Caki2 (cell line): ENCODE results near the gene TUFT1. TPM values are rescaled to one million over a fixed set of nuclear protein-coding genes. Genes with fewer than 3 reads are reported as not detected.
A peak's percentile ranks its signal among the peaks of the same experiment; 100 is the strongest.

Experiments used
- DNase-seq: peaks from one replicate; pipeline ENCODE4 v3.0.0-alpha.2; 2015; ENCODE audit warnings: low read depth
- in situ Hi-C: cut with HindIII; loops from 2 replicates; pipeline ENCODE4 v1.10.0; 2016; ENCODE audit warnings: low sequenced_read_pairs, low pct_unique_long_range_greater_than_20kb, mixed read lengths
- total RNA-seq: library from RNA; depleted of rRNA; stranded (reverse); fragments of >200 nt; shearing (Covaris generic); gene quantifications from 2 replicates; pipeline ENCODE4 v1.2.3, GENCODE V29; 2014; ENCODE audit warnings: low replicate concordance

The TUFT1 gene
- total RNA-seq, 1 experiment from 2014 or later = 5.8 TPM

GRCh38 chr1:151530461-151530860 is 9.6 kb upstream of the TUFT1 start:
- no peak for DNase-seq
- in situ Hi-C loops = no loop called here

GRCh38 chr1:151533870-151534269 is 6.2 kb upstream of the TUFT1 start:
- in situ Hi-C loops = no loop called here
- DNase-seq = no peak

DNA sequence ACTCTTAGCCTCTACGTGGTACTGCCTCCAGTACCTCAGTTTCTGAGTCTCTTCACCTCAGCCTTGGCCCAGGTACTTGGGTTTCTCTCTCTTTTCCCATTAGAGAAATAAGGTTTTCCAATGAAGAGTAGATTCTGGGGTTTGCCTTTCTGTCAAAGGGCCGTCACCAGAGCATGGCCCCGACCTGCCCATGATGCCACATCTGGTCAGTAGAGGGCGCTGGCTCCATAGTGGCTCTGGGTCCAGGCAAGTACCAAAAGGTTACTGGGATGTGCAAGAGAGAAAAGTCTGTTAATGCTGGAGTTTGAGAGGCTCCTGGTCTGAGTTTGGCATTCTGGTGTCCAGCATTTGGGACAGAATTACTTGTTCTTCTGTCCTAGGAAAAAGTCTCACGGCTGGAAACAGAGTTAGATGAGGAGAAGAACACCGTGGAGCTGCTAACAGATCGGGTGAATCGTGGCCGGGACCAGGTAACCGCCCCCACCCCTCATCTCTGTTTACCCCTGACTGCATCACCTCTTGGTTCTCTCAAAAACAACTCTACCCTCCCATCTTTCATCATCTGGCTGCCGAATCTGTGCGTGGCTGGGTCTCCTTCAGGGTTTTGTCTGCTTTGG is 5.3 kb upstream of the TUFT1 start:
- DNase-seq = peak; percentile 47
- in situ Hi-C loops = no loop called here

- in situ Hi-C loops = no loop called here
- DNase-seq = no peak
Measured at GRCh38 chr1:151535326-151536271, 4.5 kb upstream of the TUFT1 start.

DNA sequence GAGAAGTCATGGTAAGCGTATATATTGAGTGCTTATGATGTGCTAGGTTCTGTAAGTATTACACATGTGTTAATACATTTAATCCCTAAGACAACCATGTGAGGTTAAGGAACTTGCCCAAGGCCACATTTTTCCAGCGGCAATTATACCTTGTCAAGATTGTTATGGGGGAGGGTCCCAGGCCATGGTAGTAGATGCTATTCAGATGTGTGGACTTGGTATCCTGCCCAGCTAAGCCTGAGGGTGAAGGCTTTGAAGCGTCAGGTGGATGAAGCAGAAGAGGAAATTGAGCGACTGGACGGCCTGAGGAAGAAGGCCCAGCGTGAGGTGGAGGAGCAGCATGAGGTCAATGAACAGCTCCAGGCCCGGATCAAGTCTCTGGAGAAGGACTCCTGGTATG is 3.6 kb upstream of the TUFT1 start:
- in situ Hi-C loops = no loop called here
- DNase-seq = no peak

DNA sequence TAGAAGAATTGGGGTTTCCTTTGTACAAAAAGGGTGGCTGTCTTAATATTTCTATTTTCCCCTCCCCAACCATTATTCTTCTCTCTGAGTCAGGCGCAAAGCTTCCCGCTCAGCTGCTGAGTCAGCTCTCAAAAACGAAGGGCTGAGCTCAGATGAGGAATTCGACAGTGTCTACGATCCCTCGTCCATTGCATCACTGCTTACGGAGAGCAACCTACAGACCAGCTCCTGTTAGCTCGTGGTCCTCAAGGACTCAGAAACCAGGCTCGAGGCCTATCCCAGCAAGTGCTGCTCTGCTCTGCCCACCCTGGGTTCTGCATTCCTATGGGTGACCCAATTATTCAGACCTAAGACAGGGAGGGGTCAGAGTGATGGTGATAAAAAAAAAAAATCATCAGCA is 3.0 kb upstream of the TUFT1 start:
- DNase-seq = peak; percentile 69
- in situ Hi-C loops = no loop called here

DNA sequence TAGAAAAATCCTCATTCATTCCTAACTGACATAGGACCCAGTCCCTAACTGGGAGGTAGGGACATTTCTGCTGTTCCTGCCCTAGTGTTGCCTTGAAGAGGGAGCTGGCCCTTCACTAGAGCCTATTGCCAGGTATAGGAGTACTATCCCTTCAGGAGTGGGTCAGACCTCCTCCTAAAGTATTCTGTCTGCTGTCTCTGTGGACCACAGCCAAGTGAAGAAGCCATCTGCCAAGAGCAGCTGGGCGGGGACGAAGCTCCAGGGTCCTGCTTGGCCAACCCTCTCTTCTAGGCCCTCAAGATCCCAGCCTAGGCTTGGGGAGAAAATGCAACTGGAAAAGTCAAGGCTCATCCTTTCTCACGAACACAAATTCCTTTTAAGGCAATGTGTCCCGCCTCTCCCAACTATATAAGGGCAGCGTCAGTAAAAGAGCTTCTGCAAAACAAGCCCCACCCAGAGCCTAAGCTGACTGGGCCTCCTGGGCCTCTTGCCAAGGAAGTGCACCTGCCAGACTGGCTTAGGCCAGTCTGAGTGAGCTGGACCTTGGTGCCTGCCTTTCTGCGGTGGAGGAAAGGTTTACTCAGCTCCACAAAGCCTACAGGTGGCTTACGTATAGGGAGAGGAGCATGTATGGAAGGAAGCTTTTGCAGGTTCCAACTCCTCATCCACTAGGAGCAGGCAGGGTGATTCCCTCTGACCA is 638 bp upstream of the TUFT1 start:
- in situ Hi-C loops = no loop called here
- peak; percentile 98 for DNase-seq

DNA sequence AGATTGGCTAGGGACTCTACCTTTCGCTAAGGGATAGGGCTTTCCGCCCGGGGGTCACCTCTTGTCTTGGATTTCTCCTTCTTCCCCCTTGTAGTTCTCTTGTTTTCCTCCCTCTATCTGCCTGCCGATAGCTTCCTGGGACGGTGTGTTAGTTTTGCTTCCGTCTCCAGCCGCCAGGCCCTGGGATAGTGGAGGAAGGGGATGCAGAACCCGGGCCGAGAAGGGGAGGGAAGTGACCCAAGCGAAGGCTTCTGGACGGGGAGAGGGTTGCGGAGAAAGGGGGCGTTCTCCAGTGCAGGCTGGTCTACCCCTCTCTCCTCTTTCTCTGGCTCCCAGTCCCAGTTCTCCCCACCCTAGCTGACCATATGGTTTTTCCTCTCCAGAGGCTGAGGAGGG is 871 bp downstream of the TUFT1 start:
- peak; percentile 31 for DNase-seq
- in situ Hi-C loops = no loop called here

- DNase-seq = peak; percentile 35
Measured at GRCh38 chr1:151541752-151542151, 1.6 kb downstream of the TUFT1 start.

GRCh38 chr1:151542710-151543129 is 2.6 kb downstream of the TUFT1 start:
- DNase-seq = peak; percentile 70

More at GRCh38 chr1:151541752-151542151, 1.6 kb downstream of the TUFT1 start:
- in situ Hi-C loops = no loop called here

DNA sequence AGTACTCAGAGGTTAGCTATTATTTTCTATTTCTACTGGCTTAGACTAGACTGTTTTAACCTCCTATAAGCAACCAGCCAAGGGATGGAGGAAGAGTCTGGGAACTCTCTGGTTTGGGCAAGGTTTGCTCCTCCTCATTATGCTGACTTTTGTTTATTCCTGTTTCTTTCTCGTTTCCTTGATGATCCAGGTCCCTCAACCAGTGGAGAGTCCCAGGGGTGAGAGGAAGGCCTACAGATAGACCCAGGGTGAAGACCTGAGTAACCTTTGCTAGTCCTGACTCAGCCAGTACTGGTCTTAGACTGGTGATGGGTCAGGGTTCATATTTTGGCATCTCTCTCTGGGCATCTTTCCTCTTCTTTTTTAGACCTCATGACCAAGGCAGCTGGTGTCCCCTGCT is 5.4 kb downstream of the TUFT1 start:
- in situ Hi-C loops = no loop called here
- DNase-seq = no peak

More at GRCh38 chr1:151542710-151543129, 2.6 kb downstream of the TUFT1 start:
- in situ Hi-C loops = no loop called here

GRCh38 chr1:151546011-151546925 is 6.2 kb downstream of the TUFT1 start:
- in situ Hi-C loops = no loop called here
- no peak for DNase-seq

GRCh38 chr1:151547119-151547899 is 7.2 kb downstream of the TUFT1 start:
- DNase-seq = peak; percentile 95
- in situ Hi-C loops = no loop called here

- in situ Hi-C loops = no loop called here
Measured at GRCh38 chr1:151547900-151548230, 7.8 kb downstream of the TUFT1 start.

GRCh38 chr1:151549199-151549598 is 9.1 kb downstream of the TUFT1 start:
- DNase-seq = no peak
- in situ Hi-C loops = no loop called here

More at GRCh38 chr1:151547900-151548230, 7.8 kb downstream of the TUFT1 start:
- DNase-seq = no peak

DNA sequence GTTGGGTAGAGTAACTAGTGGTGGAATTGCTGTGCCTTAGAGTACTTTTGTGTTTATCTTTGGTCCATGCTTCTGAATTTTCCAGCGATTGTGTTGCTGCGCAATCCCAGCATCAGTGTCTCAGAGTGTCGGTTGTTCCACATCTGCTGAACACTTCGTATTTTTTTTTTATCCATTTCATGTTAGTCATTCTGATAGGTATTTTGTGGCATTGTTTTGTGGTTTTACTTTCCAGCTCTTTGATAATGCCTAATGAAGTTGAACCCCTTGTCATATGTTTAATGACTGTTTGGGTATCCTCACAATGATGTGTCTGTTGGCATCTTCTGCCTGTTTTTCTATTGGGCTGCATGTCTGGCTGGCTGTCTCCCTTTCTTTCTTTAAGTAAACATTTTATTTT is 13.6 kb downstream of the TUFT1 start:
- no peak for DNase-seq
- in situ Hi-C loops = no loop called here

- in situ Hi-C loops = no loop called here
- DNase-seq = no peak
Measured at GRCh38 chr1:151556052-151556451, 15.9 kb downstream of the TUFT1 start.
